ENCODE measurements around the gene NFAT5.
"Not testable (repeated sequence)": the region's sequence is repeated elsewhere in the genome, so short reads cannot be mapped to it uniquely, and the experiment has no call there.

The NFAT5 gene

GRCh38 chr16:69596801-69597200 lies 31.0 kb downstream of the NFAT5 start:
- no peak for DNase-seq (ENCODE audit: low spot score)

GRCh38 chr16:69598045-69598444 lies 32.3 kb downstream of the NFAT5 start:
- no peak for DNase-seq (ENCODE audit: low spot score)

- no peak for DNase-seq (ENCODE audit: low spot score)
These were observed 34.0 kb downstream of the NFAT5 start for GRCh38 chr16:69599731-69600130.

GRCh38 chr16:69600202-69600601 lies 34.4 kb downstream of the NFAT5 start:
- DNase-seq (ENCODE audit: low spot score), result no peak

- DNase-seq (ENCODE audit: low spot score), result no peak
These were observed 35.5 kb downstream of the NFAT5 start for GRCh38 chr16:69601250-69601649.

- no peak for DNase-seq (ENCODE audit: low spot score)
These were observed 41.2 kb downstream of the NFAT5 start for GRCh38 chr16:69606985-69607384.

- DNase-seq (ENCODE audit: low spot score), result no peak
These were observed 41.9 kb downstream of the NFAT5 start for GRCh38 chr16:69607674-69608073.

- no peak for DNase-seq (ENCODE audit: low spot score)
These were observed 44.6 kb downstream of the NFAT5 start for GRCh38 chr16:69610356-69610755.

GRCh38 chr16:69611103-69611640 lies 45.4 kb downstream of the NFAT5 start:
- no peak for DNase-seq (ENCODE audit: low spot score)

GRCh38 chr16:69613378-69614154 lies 47.8 kb downstream of the NFAT5 start:
- DNase-seq (ENCODE audit: low spot score), result no peak

GRCh38 chr16:69615528-69615927 lies 49.8 kb downstream of the NFAT5 start:
- DNase-seq (ENCODE audit: low spot score), result no peak

GRCh38 chr16:69616082-69616481 lies 50.3 kb downstream of the NFAT5 start:
- DNase-seq (ENCODE audit: low spot score), result no peak

GRCh38 chr16:69618307-69618706 lies 52.5 kb downstream of the NFAT5 start:
- no peak for DNase-seq (ENCODE audit: low spot score)

- DNase-seq (ENCODE audit: low spot score), result no peak
These were observed 53.0 kb downstream of the NFAT5 start for GRCh38 chr16:69618721-69619120.

- DNase-seq (ENCODE audit: low spot score), result no peak
These were observed 53.7 kb downstream of the NFAT5 start for GRCh38 chr16:69619514-69619913.

- no peak for DNase-seq (ENCODE audit: low spot score)
These were observed 54.8 kb downstream of the NFAT5 start for GRCh38 chr16:69620573-69620972.

GRCh38 chr16:69621225-69621624 lies 55.5 kb downstream of the NFAT5 start:
- no peak for DNase-seq (ENCODE audit: low spot score)

- DNase-seq (ENCODE audit: low spot score), result no peak
These were observed 60.5 kb downstream of the NFAT5 start for GRCh38 chr16:69626256-69626655.

GRCh38 chr16:69632828-69633227 lies 67.1 kb downstream of the NFAT5 start:
- DNase-seq (ENCODE audit: low spot score), result no peak

GRCh38 chr16:69633375-69633774 lies 67.6 kb downstream of the NFAT5 start:
- DNase-seq (ENCODE audit: low spot score), result no peak

GRCh38 chr16:69636563-69637146 lies 70.9 kb downstream of the NFAT5 start:
- DNase-seq (ENCODE audit: low spot score), result not testable (repeated sequence)

- DNase-seq (ENCODE audit: low spot score), result not testable (repeated sequence)
These were observed 71.6 kb downstream of the NFAT5 start for GRCh38 chr16:69637206-69637865.

GRCh38 chr16:69643997-69644396 lies 78.2 kb downstream of the NFAT5 start:
- not testable (repeated sequence) for DNase-seq (ENCODE audit: low spot score)
